PC-3 (cell line): Measurements from ENCODE around the gene CTAGE8.
"Not testable (repeated sequence)": the region's sequence is repeated elsewhere in the genome, so short reads cannot be mapped to it uniquely, and the experiment has no call there.

ENCODE experiments used
- CTCF ChIP-seq: fragments of 300-600 bp; sonication (generic); conservative IDR thresholded peaks from 2 replicates; pipeline ENCODE4 v1.5.1; 2017; ENCODE audit warnings: antibody characterized with exemption, low read depth, mild to moderate bottlenecking, low read length
- EZH2 ChIP-seq: fragments of 300-600 bp; sonication (generic); IDR thresholded peaks from one replicate; pipeline ENCODE4 v1.6.1; 2017; ENCODE audit warnings: antibody characterized with exemption, mild to moderate bottlenecking, low read length; ENCODE audit not compliant: unreplicated experiment

GRCh38 chr7:144291607-144292006 lies 22.5 kb upstream of the CTAGE8 start:
- not testable (repeated sequence) for TF ChIP-seq CTCF, EZH2
